HEK293 (cell line): ENCODE results near the gene PTPN3.

Source experiments
- CTCF ChIA-PET: fragments of 350-600 bp; formaldehyde crosslinking; extraction: SDS; loops from one replicate; lab custom pipeline; 2021; ENCODE audit warnings: antibody characterized with exemption; lab: Yijun Ruan, JAX
- POLR2A ChIA-PET: fragments of 300-600 bp; formaldehyde crosslinking; extraction: SDS; loops from one replicate; lab custom pipeline; 2020; ENCODE audit warnings: antibody characterized with exemption, inconsistent platforms; lab: Yijun Ruan, JAX
- H3K27ac ChIP-seq: fragments of 200-500 bp; sonication (Bioruptor generic); 2 replicates; pipeline ENCODE4 v1.5.1; 2014; ENCODE audit warnings: low read depth, low read length, control low read depth, inconsistent platforms; ENCODE audit errors: extremely low read depth
- H3K36me3 ChIP-seq, 2 experiments: fragments of 200-500 bp in 1 of 2; sonication (Bioruptor generic) in 1 of 2; 1 replicate in 1 of 2; 2 replicates in 1 of 2; pipeline ENCODE4 v1.5.1; 2014 to 2017; ENCODE audit warnings: inconsistent platforms in 2 of 2, low read length in 2 of 2; ENCODE audit not compliant: control insufficient read depth in 2 of 2, insufficient read depth in 1 of 2
- H3K4me1 ChIP-seq: fragments of 200-500 bp; sonication (Bioruptor generic); 2 replicates; pipeline ENCODE4 v1.5.1; 2014; ENCODE audit warnings: mild to moderate bottlenecking, low read length, inconsistent platforms; ENCODE audit not compliant: control insufficient read depth, insufficient read depth
- H3K4me3 ChIP-seq: 2 replicates; pipeline ENCODE4 v1.5.1; 2011; ENCODE audit warnings: low read depth, mild to moderate bottlenecking, control low read depth, low read length, moderate library complexity
- H3K9me3 ChIP-seq: fragments of 200-500 bp; sonication (Bioruptor generic); 2 replicates; pipeline ENCODE4 v1.5.1; 2014; ENCODE audit warnings: low read depth, low read length, inconsistent platforms; ENCODE audit not compliant: control insufficient read depth, insufficient read depth
- ATF2 ChIP-seq: fragments of 450-650 bp; formaldehyde crosslinking; IDR thresholded peaks from 2 replicates; pipeline ENCODE4 v1.5.1; 2016; ENCODE audit warnings: missing biosample characterization, missing genetic modification characterization, low read depth
- PRDM1 ChIP-seq: fragments of 450-650 bp; formaldehyde crosslinking; IDR thresholded peaks from 2 replicates; pipeline ENCODE4; 2016; ENCODE audit warnings: missing biosample characterization, missing genetic modification characterization
- SALL2 ChIP-seq: fragments of 450-650 bp; formaldehyde crosslinking; IDR thresholded peaks from 2 replicates; pipeline ENCODE4 v1.5.0; 2017; ENCODE audit warnings: missing biosample characterization, mild to moderate bottlenecking, missing genetic modification characterization, borderline replicate concordance
- SP2 ChIP-seq: fragments of 450-650 bp; formaldehyde crosslinking; IDR thresholded peaks from 2 replicates; pipeline ENCODE4 v1.5.1; 2016; ENCODE audit warnings: missing biosample characterization, missing genetic modification characterization
- YY1 ChIP-seq: fragments of 450-650 bp; formaldehyde crosslinking; IDR thresholded peaks from 2 replicates; pipeline ENCODE4 v1.5.1; 2018; ENCODE audit warnings: missing biosample characterization, missing genetic modification characterization
- ZBTB21 ChIP-seq: fragments of 450-650 bp; formaldehyde crosslinking; IDR thresholded peaks from 2 replicates; pipeline ENCODE4 v1.5.1; 2017; ENCODE audit warnings: missing biosample characterization, missing genetic modification characterization
- ZFP3 ChIP-seq: fragments of 450-650 bp; formaldehyde crosslinking; IDR thresholded peaks from 2 replicates; pipeline ENCODE4 v1.5.1; 2016; ENCODE audit warnings: low read depth, missing biosample characterization, missing genetic modification characterization
- ZFP69B ChIP-seq: fragments of 450-650 bp; formaldehyde crosslinking; IDR thresholded peaks from 2 replicates; pipeline ENCODE4 v1.5.1; 2016; ENCODE audit warnings: missing biosample characterization, missing genetic modification characterization
- ZNF138 ChIP-seq: fragments of 450-650 bp; formaldehyde crosslinking; IDR thresholded peaks from 2 replicates; pipeline ENCODE4 v1.5.1; 2016; ENCODE audit warnings: missing biosample characterization, missing genetic modification characterization, borderline replicate concordance
- ZNF202 ChIP-seq: fragments of 450-650 bp; formaldehyde crosslinking; IDR thresholded peaks from 2 replicates; pipeline ENCODE4 v1.5.1; 2016; ENCODE audit warnings: missing biosample characterization, missing genetic modification characterization, borderline replicate concordance
- ZNF214 ChIP-seq: fragments of 450-650 bp; formaldehyde crosslinking; IDR thresholded peaks from 2 replicates; pipeline ENCODE4 v1.5.1; 2017; ENCODE audit warnings: missing biosample characterization, mild to moderate bottlenecking, missing genetic modification characterization, borderline replicate concordance
- ZNF335 ChIP-seq: fragments of 450-650 bp; formaldehyde crosslinking; conservative IDR thresholded peaks from 2 replicates; pipeline ENCODE4 v1.5.1; 2016; ENCODE audit warnings: missing biosample characterization, missing genetic modification characterization
- ZNF341 ChIP-seq: fragments of 450-650 bp; formaldehyde crosslinking; IDR thresholded peaks from 2 replicates; pipeline ENCODE4; 2016; ENCODE audit warnings: low read depth, missing biosample characterization, missing genetic modification characterization
- ZNF354C ChIP-seq: fragments of 450-650 bp; formaldehyde crosslinking; IDR thresholded peaks from 2 replicates; pipeline ENCODE4 v1.5.1; 2016; ENCODE audit warnings: missing biosample characterization, missing genetic modification characterization, low read depth, borderline replicate concordance
- ZNF416 ChIP-seq: fragments of 450-650 bp; formaldehyde crosslinking; IDR thresholded peaks from 2 replicates; pipeline ENCODE4 v1.5.1; 2016; ENCODE audit warnings: missing biosample characterization, missing genetic modification characterization
- ZNF488 ChIP-seq: fragments of 450-650 bp; formaldehyde crosslinking; IDR thresholded peaks from 2 replicates; pipeline ENCODE4 v1.5.1; 2016; ENCODE audit warnings: missing biosample characterization, missing genetic modification characterization
- ZNF510 ChIP-seq: fragments of 450-650 bp; formaldehyde crosslinking; IDR thresholded peaks from 2 replicates; pipeline ENCODE4 v1.5.1; 2018; ENCODE audit warnings: mild to moderate bottlenecking, missing genetic modification characterization, missing biosample characterization; ENCODE audit not compliant: insufficient replicate concordance
- ZNF529 ChIP-seq: fragments of 450-650 bp; formaldehyde crosslinking; IDR thresholded peaks from 2 replicates; pipeline ENCODE4 v1.5.1; 2017; ENCODE audit warnings: missing genetic modification characterization, missing biosample characterization; ENCODE audit not compliant: insufficient replicate concordance
- ZNF548 ChIP-seq: fragments of 450-650 bp; formaldehyde crosslinking; IDR thresholded peaks from 2 replicates; pipeline ENCODE4 v1.5.1; 2016; ENCODE audit warnings: missing biosample characterization, missing genetic modification characterization
- ZNF555 ChIP-seq: fragments of 450-650 bp; formaldehyde crosslinking; conservative IDR thresholded peaks from 2 replicates; pipeline ENCODE4 v1.5.1; 2017; ENCODE audit warnings: missing biosample characterization, mild to moderate bottlenecking, missing genetic modification characterization, inconsistent platforms
- ZNF571 ChIP-seq: fragments of 450-650 bp; formaldehyde crosslinking; IDR thresholded peaks from 2 replicates; pipeline ENCODE4 v1.5.0; 2017; ENCODE audit warnings: missing biosample characterization, missing genetic modification characterization
- ZNF623 ChIP-seq: fragments of 450-650 bp; formaldehyde crosslinking; IDR thresholded peaks from 2 replicates; pipeline ENCODE4 v1.5.1; 2016; ENCODE audit warnings: missing biosample characterization, missing genetic modification characterization
- ZNF639 ChIP-seq: fragments of 450-650 bp; formaldehyde crosslinking; IDR thresholded peaks from 2 replicates; pipeline ENCODE4 v1.5.1; 2016; ENCODE audit warnings: missing biosample characterization, missing genetic modification characterization
- ZNF658 ChIP-seq: fragments of 450-650 bp; formaldehyde crosslinking; IDR thresholded peaks from 2 replicates; pipeline ENCODE4; 2016; ENCODE audit warnings: missing biosample characterization, missing genetic modification characterization
- ZNF664 ChIP-seq: fragments of 450-650 bp; formaldehyde crosslinking; IDR thresholded peaks from 2 replicates; pipeline ENCODE4 v1.5.1; 2016; ENCODE audit warnings: missing biosample characterization, missing genetic modification characterization
- ZNF76 ChIP-seq: fragments of 450-650 bp; formaldehyde crosslinking; IDR thresholded peaks from 2 replicates; pipeline ENCODE4; 2016; ENCODE audit warnings: low read depth, missing biosample characterization, missing genetic modification characterization, borderline replicate concordance
- ZNF785 ChIP-seq: fragments of 450-650 bp; formaldehyde crosslinking; IDR thresholded peaks from 2 replicates; pipeline ENCODE4 v1.5.1; 2016; ENCODE audit warnings: missing biosample characterization, missing genetic modification characterization
- ZNF792 ChIP-seq: fragments of 450-650 bp; formaldehyde crosslinking; IDR thresholded peaks from 2 replicates; pipeline ENCODE4 v1.5.1; 2016; ENCODE audit warnings: missing biosample characterization, missing genetic modification characterization
- ZNF830 ChIP-seq: fragments of 450-650 bp; IDR thresholded peaks from 2 replicates; pipeline ENCODE4 v1.5.0; 2018; ENCODE audit warnings: missing biosample characterization, missing genetic modification characterization, low read depth, mild to moderate bottlenecking, moderate library complexity
- ZXDB ChIP-seq: fragments of 450-650 bp; formaldehyde crosslinking; IDR thresholded peaks from 2 replicates; pipeline ENCODE4 v1.5.1; 2016; ENCODE audit warnings: missing biosample characterization, missing genetic modification characterization
- TF ChIP-seq, protein P1 (sequence below): fragments of 450-650 bp; formaldehyde crosslinking; IDR thresholded peaks from 2 replicates; pipeline ENCODE4 v1.5.1; 2016; ENCODE audit warnings: missing biosample characterization, missing genetic modification characterization

The PTPN3 gene

GRCh38 chr9:109335929-109336328, 162.2 kb downstream of the PTPN3 start:
- H3K4me1 ChIP-seq: no peaks in the 10 kb centered on the region
- TF ChIP-seq ATF2 (tag by site-specific recombination) (no peak), ZNF548 (tag by site-specific recombination) (no peak), ZXDB (tag by site-specific recombination) (no peak), ZFP3 (no peak), ZNF571 (no peak), ZNF785 (no peak), ZNF555 (tag by site-specific recombination) (no peak), ZNF488 (tag by site-specific recombination) (no peak), ZBTB21 (tag by site-specific recombination) (no peak), SALL2 (tag by site-specific recombination) (no peak), ZNF335 (tag by site-specific recombination) (no peak), SP2 (tag by site-specific recombination) (no peak), ZNF658 (tag by site-specific recombination) (no peak), ZNF76 (no peak), ZNF214 (tag by site-specific recombination) (no peak), ZNF639 (tag by site-specific recombination) (no peak), ZNF664 (tag by site-specific recombination) (no peak), ZNF341 (tag by site-specific recombination) (no peak)
- H3K36me3 ChIP-seq: no peaks in the 10 kb centered on the region
- H3K4me3 ChIP-seq: no peak overlapping the region
- H3K27ac ChIP-seq: no peak overlapping the region
- no peaks in the 10 kb centered on the region for H3K9me3 ChIP-seq
- ChIA-PET CTCF (no interaction called here), POLR2A (no interaction called here)

DNA sequence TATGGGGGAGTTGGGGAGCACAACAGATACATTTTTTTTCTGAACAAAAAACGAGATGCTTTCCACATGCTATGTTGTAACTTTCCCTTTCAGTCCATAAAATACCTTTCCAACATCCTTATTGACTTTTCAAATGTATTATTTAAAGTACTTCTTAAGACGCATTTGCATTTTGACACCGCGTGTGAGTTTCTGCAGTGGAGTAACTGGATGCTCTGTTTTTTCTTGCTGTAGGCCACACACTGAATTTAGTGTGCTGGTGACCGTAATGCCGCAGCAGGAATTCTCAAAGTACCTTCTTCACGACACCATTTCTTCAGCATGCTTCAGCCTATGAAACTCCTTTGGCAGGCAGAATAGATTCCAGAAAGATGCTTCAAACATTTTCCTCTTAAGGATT, 163.0 kb downstream of the PTPN3 start:
- POLR2A ChIA-PET: no interaction called here
- CTCF ChIA-PET: interaction anchor here (0.6 kb wide), 1 partner anchor 28 kb away, joined by 4 read pairs; no protein-coding TSS in a partner anchor
- no peaks in the 10 kb centered on the region for H3K9me3 ChIP-seq
- H3K36me3 ChIP-seq: no peaks in the 10 kb centered on the region
- no peaks in the 10 kb centered on the region for H3K4me1 ChIP-seq
- H3K27ac ChIP-seq: no peak overlapping the region
- no peak overlapping the region for H3K4me3 ChIP-seq
- TF ChIP-seq ZNF354C (tag by site-specific recombination): no peak
- no peak for TF ChIP-seq ZNF416 (tag by site-specific recombination)
- no peak for TF ChIP-seq ZFP69B (tag by site-specific recombination)
- no peak for TF ChIP-seq ZNF202
- no peak for TF ChIP-seq ZNF830
- TF ChIP-seq ZNF529: no peak
- TF ChIP-seq ZNF792 (tag by site-specific recombination): no peak
- TF ChIP-seq ZNF623 (tag by site-specific recombination): no peak
- TF ChIP-seq YY1 (tag by site-specific recombination): no peak
- TF ChIP-seq, protein P1, sequence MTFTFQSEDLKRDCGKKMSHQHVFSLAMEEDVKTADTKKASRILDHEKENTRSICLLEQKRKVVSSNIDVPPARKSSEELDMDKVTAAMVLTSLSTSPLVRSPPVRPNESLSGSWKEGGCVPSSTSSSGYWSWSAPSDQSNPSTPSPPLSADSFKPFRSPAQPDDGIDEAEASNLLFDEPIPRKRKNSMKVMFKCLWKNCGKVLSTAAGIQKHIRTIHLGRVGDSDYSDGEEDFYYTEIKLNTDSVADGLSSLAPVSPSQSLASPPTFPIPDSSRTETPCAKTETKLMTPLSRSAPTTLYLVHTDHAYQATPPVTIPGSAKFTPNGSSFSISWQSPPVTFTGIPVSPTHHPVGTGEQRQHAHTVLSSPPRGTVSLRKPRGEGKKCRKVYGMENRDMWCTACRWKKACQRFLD (tag by site-specific recombination): no peak
- no peak for TF ChIP-seq ZNF510 (tag by site-specific recombination)
- TF ChIP-seq ZNF658 (tag by site-specific recombination): no peak
- TF ChIP-seq PRDM1 (tag by site-specific recombination): no peak
- no peak for TF ChIP-seq ZNF335 (tag by site-specific recombination)
- no peak for TF ChIP-seq ZNF138 (tag by site-specific recombination)
